ENCODE results near the gene HSPB8. TPM values are rescaled to one million over a fixed set of nuclear protein-coding genes. Genes with fewer than 3 reads are reported as not detected.

The HSPB8 gene
- total RNA-seq, 1 experiment from 2014 or later: not detected

- Histone ChIP-seq H4K20me1 (ENCODE audit: insufficient read depth, low read depth, low read length) (no peaks in the 10 kb centered on the region), H3K27me3 (ENCODE audit: low read length) (no peaks in the 10 kb centered on the region), H3K79me2 (ENCODE audit: low read length) (no peaks in the 10 kb centered on the region), H2AFZ (ENCODE audit: low read length) (no peak overlapping the region), H3K27ac (ENCODE audit: low read length) (no peak overlapping the region), H3K9ac (ENCODE audit: low read length) (no peak overlapping the region), H3K36me3 (ENCODE audit: insufficient read depth, low read length) (no peaks in the 10 kb centered on the region), H3K4me3 (ENCODE audit: low read length) (no peak overlapping the region), H3K4me2 (ENCODE audit: low read depth, low read length, poor library complexity, severe bottlenecking) (no peak overlapping the region), H3K4me1 (ENCODE audit: low read length) (no peaks in the 10 kb centered on the region), H3K9me3 (ENCODE audit: low read length) (no peaks in the 10 kb centered on the region), H3K9me2 (replicated peaks; ENCODE audit: insufficient read depth, low read length) (no peaks in the 10 kb centered on the region)
- DNase-seq: no peak
Observed at GRCh38 chr12:119182701-119183493, 4.2 kb downstream of the HSPB8 start.

GRCh38 chr12:119183942-119184695 lies 5.4 kb downstream of the HSPB8 start:
- no peak for DNase-seq
- Histone ChIP-seq H3K9me3 (ENCODE audit: low read length) (no peaks in the 10 kb centered on the region), H2AFZ (ENCODE audit: low read length) (no peak overlapping the region), H3K9ac (ENCODE audit: low read length) (no peak overlapping the region), H3K4me3 (ENCODE audit: low read length) (no peak overlapping the region), H3K27ac (ENCODE audit: low read length) (no peak overlapping the region), H3K36me3 (ENCODE audit: insufficient read depth, low read length) (no peaks in the 10 kb centered on the region), H4K20me1 (ENCODE audit: insufficient read depth, low read depth, low read length) (no peaks in the 10 kb centered on the region), H3K27me3 (ENCODE audit: low read length) (no peaks in the 10 kb centered on the region), H3K79me2 (ENCODE audit: low read length) (no peaks in the 10 kb centered on the region), H3K9me2 (replicated peaks; ENCODE audit: insufficient read depth, low read length) (no peaks in the 10 kb centered on the region), H3K4me2 (ENCODE audit: low read depth, low read length, poor library complexity, severe bottlenecking) (no peak overlapping the region), H3K4me1 (ENCODE audit: low read length) (no peaks in the 10 kb centered on the region)

- no peaks in the 10 kb centered on the region for H3K27me3 ChIP-seq (ENCODE audit: low read length)
- H3K9me2 ChIP-seq (replicated peaks; ENCODE audit: insufficient read depth, low read length): no peaks in the 10 kb centered on the region
- H3K27ac ChIP-seq (ENCODE audit: low read length): no peak overlapping the region
- no peak for DNase-seq
- no peak overlapping the region for H3K4me3 ChIP-seq (ENCODE audit: low read length)
- H3K36me3 ChIP-seq (ENCODE audit: insufficient read depth, low read length): no peaks in the 10 kb centered on the region
- no peak overlapping the region for H3K4me2 ChIP-seq (ENCODE audit: low read depth, low read length, poor library complexity, severe bottlenecking)
- H3K4me1 ChIP-seq (ENCODE audit: low read length): no peaks in the 10 kb centered on the region
- H2AFZ ChIP-seq (ENCODE audit: low read length): no peak overlapping the region
- H3K9ac ChIP-seq (ENCODE audit: low read length): no peak overlapping the region
- no peaks in the 10 kb centered on the region for H3K9me3 ChIP-seq (ENCODE audit: low read length)
- H3K79me2 ChIP-seq (ENCODE audit: low read length): no peaks in the 10 kb centered on the region
- no peaks in the 10 kb centered on the region for H4K20me1 ChIP-seq (ENCODE audit: insufficient read depth, low read depth, low read length)
Observed at GRCh38 chr12:119195256-119195655, 16.5 kb downstream of the HSPB8 start.

GRCh38 chr12:119198440-119198839 lies 19.7 kb downstream of the HSPB8 start:
- H4K20me1 ChIP-seq (ENCODE audit: insufficient read depth, low read depth, low read length): no peaks in the 10 kb centered on the region
- H3K9me2 ChIP-seq (replicated peaks; ENCODE audit: insufficient read depth, low read length): no peaks in the 10 kb centered on the region
- H3K9me3 ChIP-seq (ENCODE audit: low read length): no peaks in the 10 kb centered on the region
- no peaks in the 10 kb centered on the region for H3K27me3 ChIP-seq (ENCODE audit: low read length)
- DNase-seq: no peak
- H3K4me1 ChIP-seq (ENCODE audit: low read length): no peaks in the 10 kb centered on the region
- no peak overlapping the region for H2AFZ ChIP-seq (ENCODE audit: low read length)
- H3K79me2 ChIP-seq (ENCODE audit: low read length): no peaks in the 10 kb centered on the region
- no peaks in the 10 kb centered on the region for H3K36me3 ChIP-seq (ENCODE audit: insufficient read depth, low read length)
- H3K4me3 ChIP-seq (ENCODE audit: low read length): no peak overlapping the region
- H3K9ac ChIP-seq (ENCODE audit: low read length): no peak overlapping the region
- no peak overlapping the region for H3K27ac ChIP-seq (ENCODE audit: low read length)
- no peak overlapping the region for H3K4me2 ChIP-seq (ENCODE audit: low read depth, low read length, poor library complexity, severe bottlenecking)

GRCh38 chr12:119200601-119201000 lies 21.9 kb downstream of the HSPB8 start:
- H3K4me3 ChIP-seq (ENCODE audit: low read length): no peak overlapping the region
- H4K20me1 ChIP-seq (ENCODE audit: insufficient read depth, low read depth, low read length): no peaks in the 10 kb centered on the region
- H2AFZ ChIP-seq (ENCODE audit: low read length): no peak overlapping the region
- H3K27ac ChIP-seq (ENCODE audit: low read length): no peak overlapping the region
- H3K9me2 ChIP-seq (replicated peaks; ENCODE audit: insufficient read depth, low read length): no peaks in the 10 kb centered on the region
- no peak for DNase-seq
- no peak overlapping the region for H3K9ac ChIP-seq (ENCODE audit: low read length)
- H3K27me3 ChIP-seq (ENCODE audit: low read length): no peaks in the 10 kb centered on the region
- no peaks in the 10 kb centered on the region for H3K4me1 ChIP-seq (ENCODE audit: low read length)
- no peaks in the 10 kb centered on the region for H3K9me3 ChIP-seq (ENCODE audit: low read length)
- H3K4me2 ChIP-seq (ENCODE audit: low read depth, low read length, poor library complexity, severe bottlenecking): no peak overlapping the region
- H3K36me3 ChIP-seq (ENCODE audit: insufficient read depth, low read length): no peaks in the 10 kb centered on the region
- no peaks in the 10 kb centered on the region for H3K79me2 ChIP-seq (ENCODE audit: low read length)

- H3K79me2 ChIP-seq (ENCODE audit: low read length): no peaks in the 10 kb centered on the region
- no peak overlapping the region for H3K4me3 ChIP-seq (ENCODE audit: low read length)
- H3K4me1 ChIP-seq (ENCODE audit: low read length): no peaks in the 10 kb centered on the region
- H3K36me3 ChIP-seq (ENCODE audit: insufficient read depth, low read length): no peaks in the 10 kb centered on the region
- no peak overlapping the region for H2AFZ ChIP-seq (ENCODE audit: low read length)
- no peak overlapping the region for H3K4me2 ChIP-seq (ENCODE audit: low read depth, low read length, poor library complexity, severe bottlenecking)
- H3K9me2 ChIP-seq (replicated peaks; ENCODE audit: insufficient read depth, low read length): no peaks in the 10 kb centered on the region
- H3K9ac ChIP-seq (ENCODE audit: low read length): no peak overlapping the region
- no peak overlapping the region for H3K27ac ChIP-seq (ENCODE audit: low read length)
- H3K27me3 ChIP-seq (ENCODE audit: low read length): no peaks in the 10 kb centered on the region
- no peak for DNase-seq
- H3K9me3 ChIP-seq (ENCODE audit: low read length): no peaks in the 10 kb centered on the region
- H4K20me1 ChIP-seq (ENCODE audit: insufficient read depth, low read depth, low read length): no peaks in the 10 kb centered on the region
Observed at GRCh38 chr12:119201789-119202543, 23.2 kb downstream of the HSPB8 start.

- H3K9me3 ChIP-seq (ENCODE audit: low read length): no peaks in the 10 kb centered on the region
- no peak overlapping the region for H3K4me2 ChIP-seq (ENCODE audit: low read depth, low read length, poor library complexity, severe bottlenecking)
- no peak overlapping the region for H3K27ac ChIP-seq (ENCODE audit: low read length)
- DNase-seq: no peak
- H3K79me2 ChIP-seq (ENCODE audit: low read length): no peaks in the 10 kb centered on the region
- no peak overlapping the region for H3K9ac ChIP-seq (ENCODE audit: low read length)
- no peak overlapping the region for H3K4me3 ChIP-seq (ENCODE audit: low read length)
- H3K36me3 ChIP-seq (ENCODE audit: insufficient read depth, low read length): no peaks in the 10 kb centered on the region
- no peaks in the 10 kb centered on the region for H4K20me1 ChIP-seq (ENCODE audit: insufficient read depth, low read depth, low read length)
- no peaks in the 10 kb centered on the region for H3K27me3 ChIP-seq (ENCODE audit: low read length)
- no peak overlapping the region for H2AFZ ChIP-seq (ENCODE audit: low read length)
- H3K4me1 ChIP-seq (ENCODE audit: low read length): no peaks in the 10 kb centered on the region
- H3K9me2 ChIP-seq (replicated peaks; ENCODE audit: insufficient read depth, low read length): no peaks in the 10 kb centered on the region
Observed at GRCh38 chr12:119202544-119202943, 23.8 kb downstream of the HSPB8 start.

- DNase-seq: no peak
- Histone ChIP-seq H3K4me1 (ENCODE audit: low read length) (no peaks in the 10 kb centered on the region), H3K9ac (ENCODE audit: low read length) (no peak overlapping the region), H4K20me1 (ENCODE audit: insufficient read depth, low read depth, low read length) (no peaks in the 10 kb centered on the region), H3K9me2 (replicated peaks; ENCODE audit: insufficient read depth, low read length) (no peaks in the 10 kb centered on the region), H3K9me3 (ENCODE audit: low read length) (no peaks in the 10 kb centered on the region), H3K4me3 (ENCODE audit: low read length) (no peak overlapping the region), H3K4me2 (ENCODE audit: low read depth, low read length, poor library complexity, severe bottlenecking) (no peak overlapping the region), H3K36me3 (ENCODE audit: insufficient read depth, low read length) (no peaks in the 10 kb centered on the region), H3K27me3 (ENCODE audit: low read length) (no peaks in the 10 kb centered on the region), H3K27ac (ENCODE audit: low read length) (no peak overlapping the region), H2AFZ (ENCODE audit: low read length) (no peak overlapping the region), H3K79me2 (ENCODE audit: low read length) (no peaks in the 10 kb centered on the region)
Observed at GRCh38 chr12:119204131-119204530, 25.4 kb downstream of the HSPB8 start.

Data from Karpas-422 (cell line).